ENCODE data around the gene MFSD2A.

MFSD2A gene

GRCh38 chr1:39976732-39977131, 21.8 kb downstream of the MFSD2A start:
- no peak for ATAC-seq
- no peak for TF ChIP-seq ZFP3 (CRISPR knock-in tag; IDR thresholded peaks at IDR 0.05)
- TF ChIP-seq GLIS3 (CRISPR knock-in tag; IDR thresholded peaks at IDR 0.05), result no peak
- no peak for TF ChIP-seq BACH2 (CRISPR knock-in tag; IDR thresholded peaks at IDR 0.05; ENCODE audit: borderline replicate concordance)
- no peak for TF ChIP-seq ZC3H10 (CRISPR knock-in tag; IDR thresholded peaks at IDR 0.05)
- no peak for TF ChIP-seq TOX (CRISPR knock-in tag; IDR thresholded peaks at IDR 0.05; ENCODE audit: borderline replicate concordance)
- no peak for TF ChIP-seq ISL1 (CRISPR knock-in tag; IDR thresholded peaks at IDR 0.05)
- TF ChIP-seq, protein P1, sequence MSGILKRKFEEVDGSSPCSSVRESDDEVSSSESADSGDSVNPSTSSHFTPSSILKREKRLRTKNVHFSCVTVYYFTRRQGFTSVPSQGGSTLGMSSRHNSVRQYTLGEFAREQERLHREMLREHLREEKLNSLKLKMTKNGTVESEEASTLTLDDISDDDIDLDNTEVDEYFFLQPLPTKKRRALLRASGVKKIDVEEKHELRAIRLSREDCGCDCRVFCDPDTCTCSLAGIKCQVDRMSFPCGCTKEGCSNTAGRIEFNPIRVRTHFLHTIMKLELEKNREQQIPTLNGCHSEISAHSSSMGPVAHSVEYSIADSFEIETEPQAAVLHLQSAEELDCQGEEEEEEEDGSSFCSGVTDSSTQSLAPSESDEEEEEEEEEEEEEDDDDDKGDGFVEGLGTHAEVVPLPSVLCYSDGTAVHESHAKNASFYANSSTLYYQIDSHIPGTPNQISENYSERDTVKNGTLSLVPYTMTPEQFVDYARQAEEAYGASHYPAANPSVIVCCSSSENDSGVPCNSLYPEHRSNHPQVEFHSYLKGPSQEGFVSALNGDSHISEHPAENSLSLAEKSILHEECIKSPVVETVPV (CRISPR knock-in tag; IDR thresholded peaks at IDR 0.05), result no peak
- TF ChIP-seq ZNF565 (CRISPR knock-in tag; conservative IDR thresholded peaks at IDR 0.05; ENCODE audit: low read depth), result no peak
- TF ChIP-seq OSR1 (CRISPR knock-in tag; IDR thresholded peaks at IDR 0.05), result no peak
- no peak for TF ChIP-seq ZNF70 (CRISPR knock-in tag; IDR thresholded peaks at IDR 0.05)
- TF ChIP-seq ZFP30 (CRISPR knock-in tag; IDR thresholded peaks at IDR 0.05), result no peak
- TF ChIP-seq SNAI2 (CRISPR knock-in tag; IDR thresholded peaks at IDR 0.05), result no peak
- TF ChIP-seq TCF4 (CRISPR knock-in tag; IDR thresholded peaks at IDR 0.05; ENCODE audit: borderline replicate concordance), result no peak
- no peak for TF ChIP-seq PPARA (CRISPR knock-in tag; IDR thresholded peaks at IDR 0.05; ENCODE audit: borderline replicate concordance)
- TF ChIP-seq ESRRG (CRISPR knock-in tag; IDR thresholded peaks at IDR 0.05), result no peak

GRCh38 chr1:39977202-39977601, 22.3 kb downstream of the MFSD2A start:
- ATAC-seq, result no peak
- TF ChIP-seq TCF4 (CRISPR knock-in tag; IDR thresholded peaks at IDR 0.05; ENCODE audit: borderline replicate concordance) (no peak), ZFP3 (CRISPR knock-in tag; IDR thresholded peaks at IDR 0.05) (no peak), ZNF8 (CRISPR knock-in tag; IDR thresholded peaks at IDR 0.05) (no peak), TOX (CRISPR knock-in tag; IDR thresholded peaks at IDR 0.05; ENCODE audit: borderline replicate concordance) (no peak), RARB (CRISPR knock-in tag; IDR thresholded peaks at IDR 0.05) (no peak), BACH2 (CRISPR knock-in tag; IDR thresholded peaks at IDR 0.05; ENCODE audit: borderline replicate concordance) (no peak)
- TF ChIP-seq, protein P1 (CRISPR knock-in tag; IDR thresholded peaks at IDR 0.05), result no peak
- TF ChIP-seq, protein P2, sequence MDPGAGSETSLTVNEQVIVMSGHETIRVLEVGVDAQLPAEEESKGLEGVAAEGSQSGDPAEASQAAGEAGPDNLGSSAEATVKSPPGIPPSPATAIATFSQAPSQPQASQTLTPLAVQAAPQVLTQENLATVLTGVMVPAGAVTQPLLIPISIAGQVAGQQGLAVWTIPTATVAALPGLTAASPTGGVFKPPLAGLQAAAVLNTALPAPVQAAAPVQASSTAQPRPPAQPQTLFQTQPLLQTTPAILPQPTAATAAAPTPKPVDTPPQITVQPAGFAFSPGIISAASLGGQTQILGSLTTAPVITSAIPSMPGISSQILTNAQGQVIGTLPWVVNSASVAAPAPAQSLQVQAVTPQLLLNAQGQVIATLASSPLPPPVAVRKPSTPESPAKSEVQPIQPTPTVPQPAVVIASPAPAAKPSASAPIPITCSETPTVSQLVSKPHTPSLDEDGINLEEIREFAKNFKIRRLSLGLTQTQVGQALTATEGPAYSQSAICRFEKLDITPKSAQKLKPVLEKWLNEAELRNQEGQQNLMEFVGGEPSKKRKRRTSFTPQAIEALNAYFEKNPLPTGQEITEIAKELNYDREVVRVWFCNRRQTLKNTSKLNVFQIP (CRISPR knock-in tag; IDR thresholded peaks at IDR 0.05; ENCODE audit: borderline replicate concordance, low read depth), result no peak

DNA sequence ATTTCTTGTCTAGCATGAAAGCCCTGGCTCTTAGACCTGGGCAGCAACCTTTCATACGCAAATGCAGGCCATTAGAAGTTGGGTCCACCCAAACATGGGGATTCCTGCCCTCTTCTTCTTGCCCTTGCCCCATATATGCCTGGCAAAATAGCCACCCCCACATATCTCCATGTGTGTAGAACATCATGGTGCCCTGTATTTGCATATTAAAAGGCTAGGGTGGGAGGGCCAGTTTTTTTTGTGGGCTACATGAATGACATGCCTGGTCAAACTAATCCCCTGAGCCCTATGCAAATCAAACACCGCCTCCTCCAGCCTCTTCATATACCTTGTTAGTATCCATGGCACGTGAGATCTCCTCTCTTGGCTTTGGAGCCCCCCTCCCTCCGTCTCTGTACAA, 24.7 kb downstream of the MFSD2A start:
- no peak for TF ChIP-seq ZC3H10 (CRISPR knock-in tag; IDR thresholded peaks at IDR 0.05)
- TF ChIP-seq ZNF8 (CRISPR knock-in tag; IDR thresholded peaks at IDR 0.05), result no peak
- no peak for TF ChIP-seq PPARA (CRISPR knock-in tag; IDR thresholded peaks at IDR 0.05; ENCODE audit: borderline replicate concordance)
- no peak for TF ChIP-seq OSR1 (CRISPR knock-in tag; IDR thresholded peaks at IDR 0.05)
- TF ChIP-seq ARNTL (CRISPR knock-in tag; IDR thresholded peaks at IDR 0.05; ENCODE audit: borderline replicate concordance, low read depth), result no peak
- TF ChIP-seq ZFP30 (CRISPR knock-in tag; IDR thresholded peaks at IDR 0.05), result no peak
- TF ChIP-seq ESRRG (CRISPR knock-in tag; IDR thresholded peaks at IDR 0.05), result no peak
- no peak for TF ChIP-seq BACH2 (CRISPR knock-in tag; IDR thresholded peaks at IDR 0.05; ENCODE audit: borderline replicate concordance)
- TF ChIP-seq ZNF70 (CRISPR knock-in tag; IDR thresholded peaks at IDR 0.05), result no peak
- TF ChIP-seq ZNF565 (CRISPR knock-in tag; conservative IDR thresholded peaks at IDR 0.05; ENCODE audit: low read depth), result no peak
- TF ChIP-seq, protein P3, sequence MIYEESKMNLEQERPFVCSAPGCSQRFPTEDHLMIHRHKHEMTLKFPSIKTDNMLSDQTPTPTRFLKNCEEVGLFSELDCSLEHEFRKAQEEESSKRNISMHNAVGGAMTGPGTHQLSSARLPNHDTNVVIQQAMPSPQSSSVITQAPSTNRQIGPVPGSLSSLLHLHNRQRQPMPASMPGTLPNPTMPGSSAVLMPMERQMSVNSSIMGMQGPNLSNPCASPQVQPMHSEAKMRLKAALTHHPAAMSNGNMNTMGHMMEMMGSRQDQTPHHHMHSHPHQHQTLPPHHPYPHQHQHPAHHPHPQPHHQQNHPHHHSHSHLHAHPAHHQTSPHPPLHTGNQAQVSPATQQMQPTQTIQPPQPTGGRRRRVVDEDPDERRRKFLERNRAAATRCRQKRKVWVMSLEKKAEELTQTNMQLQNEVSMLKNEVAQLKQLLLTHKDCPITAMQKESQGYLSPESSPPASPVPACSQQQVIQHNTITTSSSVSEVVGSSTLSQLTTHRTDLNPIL (CRISPR knock-in tag; IDR thresholded peaks at IDR 0.05; ENCODE audit: low read depth), result no peak
- TF ChIP-seq, protein P2 (CRISPR knock-in tag; IDR thresholded peaks at IDR 0.05; ENCODE audit: borderline replicate concordance, low read depth), result no peak
- ATAC-seq, result no peak
